H9 (cell line): ENCODE results near the gene TBC1D8. TPM values are rescaled to one million over a fixed set of nuclear protein-coding genes. Genes with fewer than 3 reads are reported as not detected.

ENCODE experiments used
- DNase-seq: peaks from one replicate; pipeline ENCODE4 v3.0.0-alpha.2; 2017
- H2AFZ ChIP-seq: one replicate; pipeline ENCODE4 v1.6.1; 2013; ENCODE audit warnings: mild to moderate bottlenecking, low read length, control low read depth, moderate library complexity
- H2AK5ac ChIP-seq: 2 replicates; pipeline ENCODE4 v1.6.1; 2013; ENCODE audit warnings: low read length, control low read depth, mixed read lengths; ENCODE audit not compliant: insufficient read length
- H2BK120ac ChIP-seq: one replicate; pipeline ENCODE4 v1.6.1; 2013; ENCODE audit warnings: low read depth, mild to moderate bottlenecking, low read length, control low read depth, inconsistent platforms; ENCODE audit not compliant: poor library complexity, severe bottlenecking
- H2BK12ac ChIP-seq: 2 replicates; pipeline ENCODE4 v1.6.1; 2013; ENCODE audit warnings: low read length, control low read depth, mixed read lengths, low read depth; ENCODE audit not compliant: insufficient read length
- H2BK15ac ChIP-seq: 2 replicates; pipeline ENCODE4 v1.6.1; 2013; ENCODE audit warnings: low read depth, low read length, control low read depth
- H2BK20ac ChIP-seq: one replicate; pipeline ENCODE4 v1.6.1; 2013; ENCODE audit warnings: low read depth, mild to moderate bottlenecking, low read length, control low read depth, inconsistent platforms; ENCODE audit not compliant: poor library complexity, severe bottlenecking
- H2BK5ac ChIP-seq: 2 replicates; pipeline ENCODE4 v1.6.1; 2013; ENCODE audit warnings: low read length, control low read depth, mixed read lengths; ENCODE audit not compliant: insufficient read length
- H3K14ac ChIP-seq: 2 replicates; pipeline ENCODE4 v1.6.1; 2013; ENCODE audit warnings: low read length, control low read depth; ENCODE audit not compliant: insufficient read depth
- H3K18ac ChIP-seq: 2 replicates; pipeline ENCODE4 v1.6.1; 2013; ENCODE audit warnings: low read depth, mild to moderate bottlenecking, mixed read lengths, low read length, control low read depth; ENCODE audit not compliant: insufficient read length
- H3K23ac ChIP-seq: 2 replicates; pipeline ENCODE4 v1.6.1; 2013; ENCODE audit warnings: low read length, control low read depth, mixed read lengths, low read depth; ENCODE audit not compliant: insufficient read length
- H3K23me2 ChIP-seq: 2 replicates; pipeline ENCODE4 v1.6.1; 2013; ENCODE audit warnings: low read depth, mild to moderate bottlenecking, mixed read lengths, low read length, control low read depth; ENCODE audit not compliant: insufficient read length, poor library complexity, severe bottlenecking
- H3K27ac ChIP-seq: 2 replicates; pipeline ENCODE4 v1.5.1; 2013; ENCODE audit warnings: low read length, control low read depth, mixed read lengths, low read depth; ENCODE audit not compliant: insufficient read length
- H3K27me3 ChIP-seq: 2 replicates; pipeline ENCODE4 v1.6.1; 2013; ENCODE audit warnings: low read length, control low read depth, inconsistent platforms; ENCODE audit not compliant: insufficient read depth
- H3K4ac ChIP-seq: 2 replicates; pipeline ENCODE4 v1.6.1; 2013; ENCODE audit warnings: low read depth, mild to moderate bottlenecking, control low read depth, inconsistent platforms, low read length, moderate library complexity
- H3K4me1 ChIP-seq: 2 replicates; pipeline ENCODE4 v1.6.1; 2013; ENCODE audit warnings: low read length, control low read depth, inconsistent platforms; ENCODE audit not compliant: insufficient read depth
- H3K4me2 ChIP-seq: 2 replicates; pipeline ENCODE4 v1.6.1; 2013; ENCODE audit warnings: low read length, control low read depth, mixed read lengths; ENCODE audit not compliant: insufficient read length, insufficient read depth
- H3K56ac ChIP-seq: 2 replicates; pipeline ENCODE4 v1.6.1; 2013; ENCODE audit warnings: low read depth, mild to moderate bottlenecking, mixed read lengths, low read length, control low read depth; ENCODE audit not compliant: insufficient read length
- H3K79me1 ChIP-seq: 2 replicates; pipeline ENCODE4 v1.6.1; 2013; ENCODE audit warnings: low read depth, mild to moderate bottlenecking, moderate library complexity, low read length, control low read depth, inconsistent platforms; ENCODE audit not compliant: insufficient read depth, poor library complexity, severe bottlenecking
- H3K79me2 ChIP-seq: 2 replicates; pipeline ENCODE4 v1.6.1; 2013; ENCODE audit warnings: low read length, control low read depth, inconsistent platforms; ENCODE audit not compliant: insufficient read depth
- H3K9ac ChIP-seq: 2 replicates; pipeline ENCODE4 v1.6.1; 2013; ENCODE audit warnings: low read length, control low read depth, mixed read lengths; ENCODE audit not compliant: insufficient read length; ENCODE audit errors: extremely low read depth
- H3K9me3 ChIP-seq: one replicate; pipeline ENCODE4 v1.6.1; 2013; ENCODE audit warnings: low read depth, low read length, inconsistent platforms; ENCODE audit not compliant: control insufficient read depth
- H3T11ph ChIP-seq: one replicate; pipeline ENCODE4 v1.6.1; 2013; ENCODE audit warnings: mild to moderate bottlenecking, low read length, control low read depth, inconsistent platforms
- H4K20me1 ChIP-seq: one replicate; pipeline ENCODE4 v1.6.1; 2013; ENCODE audit not compliant: control insufficient read depth, insufficient read length, insufficient read depth
- H4K5ac ChIP-seq: 2 replicates; pipeline ENCODE4 v1.6.1; 2013; ENCODE audit warnings: low read depth, mild to moderate bottlenecking, mixed read lengths, low read length, control low read depth; ENCODE audit not compliant: insufficient read length
- H4K8ac ChIP-seq: replicated peaks from 2 replicates; pipeline ENCODE4 v1.6.1; 2013; ENCODE audit warnings: low read length, control low read depth, mixed read lengths, low read depth; ENCODE audit not compliant: insufficient read length
- H4K91ac ChIP-seq: 2 replicates; pipeline ENCODE4 v1.6.1; 2013; ENCODE audit warnings: low read depth, mild to moderate bottlenecking, moderate library complexity, mixed read lengths, low read length, control low read depth; ENCODE audit not compliant: insufficient read length
- H3K27ac Mint-ChIP-seq, 3 experiments: 2 replicates in 2 of 3; 3 replicates in 1 of 3; pipeline ENCODE4 v1.8.0; 2020 to 2021; ENCODE audit warnings: mixed read lengths in 3 of 3, mild to moderate bottlenecking in 1 of 3, moderate library complexity in 1 of 3
- H3K27me3 Mint-ChIP-seq: 2 replicates; pipeline ENCODE4 v1.8.0; 2021; ENCODE audit warnings: low read depth, mild to moderate bottlenecking, moderate library complexity, mixed read lengths
- H3K36me3 Mint-ChIP-seq, 3 experiments: 2 replicates in 2 of 3; 3 replicates in 1 of 3; pipeline ENCODE4 v1.8.0; 2020 to 2021; ENCODE audit warnings: low read depth in 3 of 3, mixed read lengths in 3 of 3; ENCODE audit not compliant: insufficient read depth in 1 of 3
- H3K4me1 Mint-ChIP-seq, 2 experiments: 2 replicates each; pipeline ENCODE4 v1.8.0; 2020; ENCODE audit warnings: mixed read lengths in 2 of 2
- H3K4me3 Mint-ChIP-seq, 2 experiments: 2 replicates in 1 of 2; 3 replicates in 1 of 2; pipeline ENCODE4 v1.8.0; 2020 to 2021; ENCODE audit warnings: mild to moderate bottlenecking in 2 of 2, mixed read lengths in 2 of 2, moderate library complexity in 1 of 2
- H3K9me3 Mint-ChIP-seq, 2 experiments: 2 replicates in 1 of 2; 3 replicates in 1 of 2; pipeline ENCODE4 v1.8.0; 2020; ENCODE audit warnings: mild to moderate bottlenecking in 2 of 2, mixed read lengths in 2 of 2, moderate library complexity in 1 of 2
- CTCF ChIP-seq: fragments of 200-600 bp; sonication (generic); conservative IDR thresholded peaks from 3 replicates; pipeline ENCODE4 v1.8.0; 2021; ENCODE audit warnings: antibody characterized with exemption, mild to moderate bottlenecking
- WGBS: extraction: QIAGEN DNeasy Blood & Tissue Kit; methylation state at CpG from one replicate; pipeline ENCODE4 v1.1.7; 2013; ENCODE audit warnings: missing lambda C conversion rate, low lambda C conversion rate, mixed read lengths; ENCODE audit not compliant: insufficient read length; ENCODE audit errors: extremely low coverage; 5-methylcytosine and 5-hydroxymethylcytosine counted together
- total RNA-seq: library from RNA; stranded (reverse); gene quantifications from 2 replicates; pipeline ENCODE4 v1.2.1, GENCODE V29; 2021

TBC1D8 gene
- total RNA-seq, 1 experiment from 2014 or later = 16.6 TPM

GRCh38 chr2:100988630-100989417 is 162.4 kb downstream of the TBC1D8 start:
- Histone ChIP-seq H3K23me2 (no peaks in the 10 kb centered on the region), H3T11ph (no peak overlapping the region), H2BK20ac (no peak overlapping the region), H3K9me3 (no peaks in the 10 kb centered on the region), H2BK120ac (no peak overlapping the region), H3K79me2 (no peaks in the 10 kb centered on the region), H3K18ac (no peak overlapping the region), H3K79me1 (no peaks in the 10 kb centered on the region), H4K91ac (no peak overlapping the region), H2BK5ac (no peak overlapping the region), H3K4ac (no peak overlapping the region), H2BK15ac (no peak overlapping the region), H3K23ac (no peak overlapping the region), H4K8ac (no peak overlapping the region), H3K27me3 (no peaks in the 10 kb centered on the region), H4K20me1 (peaks cover 2% of the 10 kb centered on the region), H3K9ac (no peak overlapping the region), H3K27ac (no peak overlapping the region), H3K4me2 (no peak overlapping the region), H2AK5ac (no peak overlapping the region), H2AFZ (no peak overlapping the region), H3K14ac (no peak overlapping the region), H3K56ac (no peak overlapping the region), H3K4me1 (no peaks in the 10 kb centered on the region), H4K5ac (no peak overlapping the region), H2BK12ac (no peak overlapping the region)
- no peak for DNase-seq
- Mint-ChIP-seq H3K4me1 (peaks cover 2 to 14% of the 10 kb centered on the region in 2 experiments; a peak in 3 of 4 replicates), H3K4me3 (no peak overlapping the region), H3K9me3 (no peaks in the 10 kb centered on the region; a peak in 1 of 5 replicates), H3K36me3 (no peaks in the 10 kb centered on the region; a peak in 1 of 7 replicates), H3K27me3 (peaks cover 2% of the 10 kb centered on the region; the same call in 1 of the 2 replicates), H3K27ac (no peak overlapping the region)
- no peak for TF ChIP-seq CTCF
- WGBS = no CpG with 5 or more reads among the region's 8 CpGs
